Panc1 (cell line): ENCODE measurements around the gene RND1.

Experiments used
- POLR2AphosphoS5 ChIP-seq: IDR thresholded peaks from 2 replicates; pipeline ENCODE4 v1.6.1; 2012; ENCODE audit warnings: mild to moderate bottlenecking, low read depth, low read length, moderate library complexity
- SIN3A ChIP-seq: IDR thresholded peaks from 2 replicates; pipeline ENCODE4 v1.6.1; 2012; ENCODE audit warnings: low read depth, mild to moderate bottlenecking, low read length, moderate library complexity, borderline replicate concordance; ENCODE audit not compliant: insufficient read depth

- TF ChIP-seq POLR2AphosphoS5 (no peak), SIN3A (no peak)
Measured at GRCh38 chr12:48868451-48868850, 2.8 kb upstream of the RND1 start.
